ENCODE data around the gene SPRR2G.
"Not testable (repeated sequence)": the region's sequence is repeated elsewhere in the genome, so short reads cannot be mapped to it uniquely, and the experiment has no call there.

Gene SPRR2G

GRCh38 chr1:153150846-153151245 lies at the start of gene SPRR2G:
Gene SPRR2G (minus strand): TSS chr1:153150890. CDS start chr1:153150110, 780 bp downstream.
- no peak for DNase-seq

DNA sequence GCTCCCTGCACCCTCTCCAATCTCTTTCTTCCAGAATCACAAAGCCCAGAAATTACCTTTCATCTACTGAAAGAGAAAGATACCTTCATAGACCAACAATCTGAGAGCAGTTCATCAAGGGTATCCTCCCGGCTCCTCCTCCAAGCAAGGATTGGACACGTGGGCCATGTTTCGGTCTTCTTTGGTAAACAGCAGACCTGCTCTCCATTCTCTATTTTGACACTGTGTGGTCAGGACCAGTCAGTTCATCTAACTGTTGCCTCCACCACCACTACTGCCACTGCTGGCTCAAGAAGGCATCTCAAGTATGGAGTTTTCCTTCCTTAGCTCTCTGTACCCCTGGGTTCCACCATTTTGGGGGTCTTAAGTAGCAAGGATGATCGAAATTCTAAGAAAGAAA lies 44.5 kb upstream of the SPRR2G start:
- no peak for DNase-seq

- no peak for DNase-seq
These were observed 43.8 kb upstream of the SPRR2G start for GRCh38 chr1:153194331-153195050.

DNA sequence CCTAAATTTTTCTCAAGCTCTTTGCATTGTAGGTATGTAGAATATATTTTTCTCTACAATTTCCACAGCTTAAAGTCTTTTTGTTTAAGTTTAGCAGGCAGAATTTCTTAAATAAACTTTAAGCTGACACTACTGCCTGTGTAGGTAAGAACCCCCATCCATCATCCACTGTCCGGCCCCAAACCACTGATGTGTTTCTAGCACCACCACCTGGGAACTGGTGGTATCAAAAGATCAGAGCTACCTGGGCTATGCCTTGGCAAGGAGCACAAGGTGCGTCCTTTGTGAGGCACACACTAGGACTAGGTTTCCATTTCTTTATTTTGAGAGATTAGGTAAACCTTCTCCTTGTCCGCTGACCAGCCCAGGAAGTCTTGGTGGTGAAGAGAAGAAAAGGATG lies 42.0 kb upstream of the SPRR2G start:
- DNase-seq: no peak

DNA sequence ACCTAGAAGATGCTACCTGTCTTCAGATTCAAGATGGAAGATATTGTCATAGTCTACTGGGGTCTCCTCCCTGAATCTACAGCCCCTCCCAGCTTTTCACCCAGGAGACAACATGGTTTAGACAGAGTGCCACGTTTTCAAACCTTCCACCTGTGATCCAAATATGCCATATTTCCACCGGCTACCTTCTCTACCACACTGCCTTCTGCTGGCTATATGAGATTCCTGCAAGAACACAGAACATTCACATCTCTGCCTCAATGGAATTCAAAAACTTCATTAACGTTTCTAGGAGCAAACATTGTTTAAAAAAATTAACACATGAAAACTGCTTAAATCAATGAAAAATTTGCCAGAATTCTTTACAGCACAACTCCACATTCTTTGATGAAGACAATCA lies 39.7 kb upstream of the SPRR2G start:
- no peak for DNase-seq

- DNase-seq: not testable (repeated sequence)
These were observed 37.6 kb upstream of the SPRR2G start for GRCh38 chr1:153188301-153188700.

GRCh38 chr1:153180556-153180955 lies 29.9 kb upstream of the SPRR2G start:
- no peak for DNase-seq

DNA sequence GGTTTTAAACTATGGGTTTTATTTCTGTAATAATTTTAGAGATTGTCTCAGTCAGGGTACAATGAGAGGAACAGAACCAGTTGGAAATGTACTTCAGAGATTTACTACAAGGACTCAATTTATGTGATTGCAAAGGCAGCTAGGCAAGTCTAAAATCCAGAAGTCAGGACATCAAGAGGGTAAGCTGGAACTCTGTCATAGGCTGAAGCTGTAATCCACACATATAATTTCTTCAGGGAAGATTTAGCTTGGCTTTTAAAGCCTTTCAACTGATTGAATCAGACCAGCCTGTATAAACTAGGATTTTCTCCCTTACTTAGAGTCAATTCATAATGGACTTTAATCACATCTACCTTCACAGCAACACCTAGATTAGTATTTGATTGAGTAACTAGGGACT lies 28.2 kb upstream of the SPRR2G start:
- DNase-seq: no peak

DNA sequence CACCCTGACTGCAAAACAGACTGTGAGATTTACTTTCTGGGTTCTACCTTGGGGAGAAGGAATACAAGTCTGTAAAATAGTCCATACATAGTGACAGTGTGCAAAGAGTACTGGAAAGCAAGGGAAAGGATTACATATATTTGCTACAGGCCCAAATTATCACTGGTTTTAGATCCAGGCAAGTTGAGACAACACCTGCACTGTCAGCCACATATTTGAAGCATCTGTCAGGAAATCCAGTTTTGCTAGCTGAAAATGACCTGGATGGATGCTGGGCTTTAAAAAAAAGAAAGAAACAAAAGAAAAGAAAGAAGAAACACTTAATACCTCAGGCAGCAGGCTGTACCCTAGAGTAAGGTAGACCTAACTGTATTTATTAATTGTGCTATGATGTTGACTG lies 23.9 kb upstream of the SPRR2G start:
- no peak for DNase-seq

GRCh38 chr1:153168686-153169085 lies 18.0 kb upstream of the SPRR2G start:
- no peak for DNase-seq

GRCh38 chr1:153155541-153155940 lies 4.9 kb upstream of the SPRR2G start:
- no peak for DNase-seq

- no peak for DNase-seq
These were observed 1.8 kb upstream of the SPRR2G start for GRCh38 chr1:153152481-153152880.

- DNase-seq: no peak
These were observed 9.3 kb downstream of the SPRR2G start for GRCh38 chr1:153141377-153141776.

GRCh38 chr1:153140484-153140883 lies 10.2 kb downstream of the SPRR2G start:
- no peak for DNase-seq

DNA sequence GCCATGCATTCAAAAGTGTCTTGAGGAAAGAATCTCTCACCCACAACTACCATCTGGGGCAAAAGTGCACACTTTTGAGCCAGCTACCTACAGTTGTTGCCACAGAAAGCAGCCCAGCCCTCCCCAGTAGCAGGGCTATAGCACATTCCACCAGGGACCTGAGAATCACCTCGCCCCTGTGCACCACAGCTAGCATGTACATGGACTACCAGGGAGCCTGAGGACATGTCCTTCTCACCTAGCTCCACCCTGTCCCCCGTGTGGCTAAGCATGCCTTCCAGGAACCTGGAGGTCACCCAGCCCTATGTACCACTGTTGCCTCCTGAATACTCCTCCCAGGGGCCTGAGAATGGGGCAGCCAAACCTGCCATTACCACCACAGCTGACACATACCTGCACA lies 16.9 kb downstream of the SPRR2G start:
- DNase-seq: no peak

DNA sequence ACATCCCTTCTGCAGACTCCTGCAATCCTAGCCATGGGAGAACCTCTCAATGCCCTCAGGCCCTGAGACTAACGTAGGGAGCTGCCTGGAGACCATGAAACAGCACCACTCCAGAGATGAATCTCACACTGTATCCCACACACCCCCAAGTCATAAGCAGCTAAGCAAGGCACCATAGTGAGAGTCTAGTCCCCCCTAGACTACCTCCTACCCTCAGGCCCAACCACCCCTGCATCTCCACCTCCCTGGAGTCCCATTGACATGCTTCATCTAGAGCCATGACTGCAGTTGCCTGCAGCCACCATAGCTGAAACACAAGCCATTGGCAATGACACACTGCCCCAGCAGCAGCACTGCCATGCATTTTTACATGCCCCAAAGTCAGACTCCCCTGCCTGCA lies 17.4 kb downstream of the SPRR2G start:
- no peak for DNase-seq

GRCh38 chr1:153128688-153129087 lies 22.0 kb downstream of the SPRR2G start:
- not testable (repeated sequence) for DNase-seq

- no peak for DNase-seq
These were observed 23.4 kb downstream of the SPRR2G start for GRCh38 chr1:153127296-153127695.

GRCh38 chr1:153125536-153125935 lies 25.2 kb downstream of the SPRR2G start:
- DNase-seq: no peak

DNA sequence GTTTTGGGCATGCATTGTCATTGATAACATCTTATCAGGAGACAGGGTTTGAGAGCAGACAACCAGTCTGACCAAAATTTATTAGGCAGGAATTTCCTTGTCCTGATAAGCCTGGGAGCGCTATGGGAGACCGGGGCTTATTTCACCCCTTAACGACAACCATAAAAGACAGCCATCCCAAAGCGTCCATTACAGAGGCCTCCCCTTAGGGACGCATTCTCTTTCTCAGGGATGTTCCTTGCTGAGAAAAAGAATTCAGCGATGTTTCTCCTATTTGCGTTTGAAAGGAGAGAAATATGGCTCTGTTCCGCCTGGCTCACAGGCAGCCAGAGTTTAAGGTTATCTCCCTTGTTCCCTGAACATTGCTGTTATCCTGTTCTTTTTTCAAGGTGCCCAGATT lies 26.9 kb downstream of the SPRR2G start:
- not testable (repeated sequence) for DNase-seq

DNA sequence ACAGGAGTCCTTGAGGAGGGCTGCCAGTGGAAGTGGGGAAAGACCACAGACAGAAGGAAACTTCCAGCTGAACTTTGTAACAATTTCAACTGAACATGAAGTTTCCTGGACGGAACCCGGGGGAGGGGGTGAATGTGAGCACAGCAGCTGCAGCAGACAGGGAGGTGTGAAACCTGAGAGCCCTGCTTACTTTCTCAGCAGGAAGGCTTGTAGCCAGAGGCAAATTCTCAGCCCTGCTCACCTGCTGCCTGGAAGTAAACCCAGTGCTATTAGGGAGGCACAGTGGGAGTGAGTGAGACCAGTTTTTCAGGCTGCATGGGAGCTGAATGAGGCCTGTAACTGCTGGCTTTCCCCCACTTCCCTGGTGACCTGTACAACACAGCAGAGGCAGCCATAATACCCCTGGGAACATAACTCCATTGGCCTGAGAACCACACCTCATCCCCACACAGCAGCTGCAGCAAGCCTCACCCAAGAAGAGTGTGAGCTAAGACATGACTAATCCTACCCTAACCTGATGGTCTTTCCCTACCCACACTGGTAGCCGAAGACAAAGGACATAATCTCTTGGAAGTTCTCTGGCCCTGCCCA lies 27.8 kb downstream of the SPRR2G start:
- no peak for DNase-seq

DNA sequence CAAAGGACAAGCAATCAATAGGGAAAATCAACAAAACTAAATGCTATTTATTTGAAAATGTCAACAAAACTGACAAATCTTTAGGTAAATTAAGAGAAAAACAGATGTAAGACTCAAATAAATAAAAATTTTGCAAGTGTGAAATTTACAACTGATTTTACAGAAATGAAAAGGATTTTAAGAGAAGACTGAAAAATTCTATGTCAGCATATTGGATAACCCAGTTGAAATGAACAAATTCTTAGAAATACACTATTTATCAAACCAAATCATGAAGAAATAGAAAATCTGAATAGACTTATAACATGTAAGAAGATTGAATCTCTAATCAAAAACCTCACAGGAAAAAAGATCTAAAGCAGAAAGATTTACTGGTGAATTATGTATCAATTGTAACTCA lies 29.7 kb downstream of the SPRR2G start:
- DNase-seq: no peak

- no peak for DNase-seq
These were observed 31.2 kb downstream of the SPRR2G start for GRCh38 chr1:153119491-153119971.

- not testable (repeated sequence) for DNase-seq
These were observed 35.4 kb downstream of the SPRR2G start for GRCh38 chr1:153115264-153115663.

DNA sequence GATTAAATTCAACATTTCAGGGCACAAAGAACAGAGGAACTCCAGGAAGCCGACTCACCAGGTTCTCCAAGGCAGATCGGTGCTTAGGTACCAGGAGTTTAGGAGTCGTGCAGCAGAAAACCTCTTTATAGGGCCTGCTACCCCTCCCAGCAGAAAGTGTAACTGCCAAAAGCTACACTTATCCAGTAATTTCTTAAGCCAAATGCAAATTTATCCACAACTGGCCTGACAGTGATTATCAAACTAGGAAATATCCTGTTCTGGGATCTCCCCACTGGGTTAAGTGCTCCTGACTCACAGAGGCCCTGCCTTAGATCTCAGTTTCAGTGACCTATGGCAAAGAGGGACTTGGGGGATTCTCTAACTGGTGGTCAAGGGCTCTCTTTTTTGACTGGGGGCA lies 37.3 kb downstream of the SPRR2G start, which contains the start of gene SPRR2F:
TSS of gene SPRR2F (minus strand) at position 101 of the 400 bp plus-strand sequence. CDS start 783 bp downstream, outside the sequence.
- no peak for DNase-seq

Data from activated CD8-positive, alpha-beta memory T cell treated with anti-CD3 and anti-CD28 coated beads, Interleukin-2, amount 50 U/mL, for 48 hours (primary cell).